Measurements from ENCODE around the gene SPRYD3.

DNA sequence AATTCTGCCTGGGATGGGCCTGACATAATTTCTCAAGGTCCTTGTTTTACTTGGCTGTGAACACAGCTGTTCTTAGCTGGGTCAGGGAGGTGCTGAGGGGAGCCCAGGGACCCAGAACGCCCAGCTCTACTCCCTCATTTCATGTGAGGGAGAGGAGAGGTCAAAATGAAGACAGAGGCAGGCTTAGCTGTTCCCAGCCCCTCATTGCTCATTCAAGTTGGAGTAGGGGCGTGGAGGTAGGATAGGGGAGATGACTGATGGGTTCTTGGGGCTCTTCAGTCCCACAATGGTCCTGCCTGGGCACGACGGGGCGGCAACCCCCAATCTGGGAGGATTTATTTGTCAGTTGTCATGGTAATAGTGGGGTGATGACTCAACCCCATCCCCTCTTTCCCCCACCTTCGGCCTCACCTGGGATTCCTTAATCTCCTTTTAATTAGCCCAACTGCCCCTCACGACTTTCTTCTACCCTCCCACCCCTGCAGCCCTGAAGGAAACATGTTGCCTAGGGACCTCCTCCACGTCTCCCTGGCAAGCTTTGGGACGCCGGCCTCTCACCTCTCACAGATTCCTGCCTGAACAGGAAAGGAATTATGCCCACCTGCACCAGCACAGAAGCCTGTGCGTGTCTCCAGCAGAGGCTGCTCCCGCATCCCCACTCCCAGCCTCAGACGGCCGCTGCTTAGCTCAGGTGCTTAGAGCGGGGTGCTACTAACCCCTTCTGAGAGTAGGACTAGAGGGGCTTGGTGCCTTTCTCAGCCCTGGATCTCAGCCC, 10.2 kb downstream of the SPRYD3 start:
- no peak for TF ChIP-seq CTCF (IDR thresholded peaks at IDR 0.05)
- no peak for TF ChIP-seq EZH2 (IDR thresholded peaks at IDR 0.05)
- TF ChIP-seq EZH2phosphoT487 (IDR thresholded peaks at IDR 0.05): no peak
